HG03378 (cell line): ENCODE results near the gene SUMO3.

Experiments used
- ATAC-seq: cut with Tn5 transposase; IDR thresholded peaks from one replicate; pipeline ENCODE4 v1.9.1; 2021; ENCODE audit warnings: mild to moderate bottlenecking, moderate library complexity; ENCODE audit not compliant: unreplicated experiment

SUMO3 gene

DNA sequence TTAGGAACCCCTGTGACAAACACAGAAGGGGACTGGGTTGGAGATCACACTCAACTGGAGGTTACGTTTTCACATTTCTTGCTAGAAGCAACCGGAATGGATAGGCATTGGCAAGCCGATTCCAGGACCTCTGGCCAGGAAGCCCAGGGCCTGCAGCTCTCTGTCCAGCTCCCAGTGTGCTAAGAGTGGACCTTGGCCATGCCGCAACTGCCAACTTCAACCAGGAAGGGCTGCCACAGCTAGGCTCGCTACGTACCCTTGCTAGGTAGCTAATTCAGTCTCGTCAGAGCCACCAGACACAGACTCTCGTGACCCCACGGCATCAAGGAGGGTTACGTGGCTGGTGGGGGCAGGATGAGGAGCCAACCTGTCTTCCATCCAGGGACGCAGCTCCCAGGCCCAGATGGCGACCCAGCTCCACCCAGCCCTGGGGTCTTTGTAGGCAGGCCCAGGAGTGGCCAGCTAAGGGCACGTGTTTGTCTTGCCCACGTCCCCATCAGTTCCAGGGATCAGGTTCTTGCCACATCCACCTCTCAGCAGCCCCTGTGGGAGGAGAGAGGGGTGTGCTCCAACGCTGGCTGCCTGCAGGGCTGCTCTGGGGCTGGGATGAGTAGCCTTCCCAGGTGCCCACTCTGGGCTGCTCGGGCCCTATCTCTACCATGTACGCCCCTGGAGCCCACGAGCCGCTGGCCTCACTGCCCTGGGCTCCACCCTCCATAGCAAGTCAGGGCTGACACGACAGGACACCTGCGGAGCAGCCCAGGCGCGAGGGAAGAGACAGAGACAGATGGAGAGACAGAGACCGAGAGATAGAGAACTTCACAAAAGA, 55.4 kb downstream of the SUMO3 start:
- no peak for ATAC-seq

DNA sequence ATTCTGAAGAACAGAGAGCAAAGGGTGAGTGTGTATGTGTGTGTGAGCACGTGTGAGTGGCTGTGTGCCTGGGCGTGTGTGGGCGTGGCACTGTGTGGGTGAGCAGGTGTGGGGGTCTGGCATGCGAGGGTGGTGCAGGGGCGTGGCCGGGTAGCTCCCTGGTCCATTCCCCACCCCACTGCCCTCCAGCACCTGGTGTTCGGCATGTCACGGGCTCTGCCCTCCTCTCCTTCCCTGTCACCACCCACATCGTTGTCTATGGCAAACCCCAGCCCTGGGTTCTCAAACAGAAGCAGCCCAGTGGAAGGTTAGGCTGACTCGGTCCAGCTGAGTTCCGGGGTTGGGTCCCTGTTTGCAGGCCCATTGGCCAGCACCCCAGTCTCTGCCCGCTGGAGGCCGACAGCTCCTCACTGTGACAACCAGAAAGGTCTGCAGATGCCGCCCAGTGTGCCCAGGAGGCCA, 56.1 kb downstream of the SUMO3 start:
- ATAC-seq = no peak

DNA sequence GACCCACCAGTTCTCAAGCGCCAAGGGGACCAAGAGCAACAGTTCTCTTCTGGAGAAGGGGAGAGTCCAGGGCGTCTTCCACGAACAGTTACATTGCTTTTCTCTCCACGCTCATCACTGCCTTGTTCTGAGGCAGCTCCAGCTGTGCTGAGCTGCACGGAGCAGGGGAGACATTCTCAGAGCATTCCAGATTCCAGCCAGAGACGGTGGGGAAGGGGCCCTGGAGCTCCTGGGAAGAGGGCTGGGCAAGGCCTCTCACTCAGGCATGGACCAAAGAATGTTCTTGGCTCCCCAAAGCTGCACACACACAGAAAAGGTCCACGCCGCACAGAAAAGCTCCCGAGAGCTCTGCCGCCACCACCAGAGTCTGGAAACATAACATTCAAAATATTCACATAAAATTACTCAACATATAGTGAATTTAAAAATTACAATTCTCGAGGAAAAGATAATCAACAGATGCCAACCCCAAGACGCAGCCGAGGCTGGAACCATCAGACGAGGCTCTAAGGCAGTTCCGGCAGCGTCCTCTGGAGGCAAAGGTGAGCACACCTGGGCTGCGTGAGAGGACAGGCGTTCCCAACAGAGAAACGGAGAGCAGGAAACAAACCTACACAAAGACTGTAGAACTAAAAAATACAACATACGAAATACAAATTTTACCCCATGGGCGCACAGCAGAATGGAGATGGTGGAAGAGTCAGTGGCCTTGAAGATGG, 56.7 kb downstream of the SUMO3 start:
- ATAC-seq = no peak

DNA sequence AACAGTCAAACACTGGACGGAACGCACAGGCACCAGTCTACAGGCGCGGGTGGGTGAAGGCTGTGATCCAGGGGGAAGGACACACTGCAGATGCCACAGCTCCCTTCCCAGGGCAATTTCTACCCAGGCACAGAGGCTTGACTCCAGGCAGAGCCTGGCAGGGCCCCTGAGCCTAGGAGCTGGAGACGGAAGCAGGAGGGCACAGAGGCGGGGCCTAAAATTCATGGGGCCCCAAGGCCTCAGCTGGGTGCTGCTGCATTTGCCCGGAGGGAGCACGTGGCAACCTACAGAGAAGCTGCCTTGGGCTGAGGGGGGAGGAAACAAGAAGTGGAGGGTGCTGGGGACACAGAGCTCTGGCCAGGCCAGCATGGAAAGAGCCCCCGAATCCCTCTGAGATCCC, 57.5 kb downstream of the SUMO3 start:
- ATAC-seq = no peak

DNA sequence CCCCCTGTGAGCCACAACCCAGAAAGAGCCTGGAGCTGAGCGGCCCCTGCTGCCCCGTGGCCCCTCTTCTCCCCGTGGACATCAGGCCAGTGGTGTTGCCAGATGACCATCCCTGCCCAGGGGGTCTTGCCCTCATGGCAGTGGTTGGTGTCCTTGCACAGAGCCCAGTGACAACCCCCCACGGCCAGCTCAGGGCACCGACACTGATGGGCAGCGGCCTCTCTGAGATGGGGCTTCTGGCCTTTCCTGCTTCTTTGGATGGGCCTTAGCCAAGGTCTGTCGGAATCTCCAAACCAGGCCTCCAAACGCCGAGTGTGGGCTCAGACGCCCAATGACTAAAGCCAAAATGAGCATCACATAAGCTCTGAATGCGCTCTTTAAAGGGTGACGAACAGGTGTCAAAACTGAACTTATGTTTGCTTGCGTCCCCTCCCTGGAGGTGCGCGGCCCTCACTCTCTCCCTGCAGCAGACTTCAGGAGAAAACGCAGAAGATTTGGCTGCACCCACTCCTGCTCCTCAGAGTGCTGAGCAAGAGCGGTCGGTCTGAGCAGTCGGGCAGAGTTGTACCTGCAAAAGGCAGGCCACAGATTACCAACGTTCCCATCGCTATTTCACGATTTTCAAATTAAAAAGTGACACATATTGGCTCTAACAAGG, 58.1 kb downstream of the SUMO3 start:
- no peak for ATAC-seq

DNA sequence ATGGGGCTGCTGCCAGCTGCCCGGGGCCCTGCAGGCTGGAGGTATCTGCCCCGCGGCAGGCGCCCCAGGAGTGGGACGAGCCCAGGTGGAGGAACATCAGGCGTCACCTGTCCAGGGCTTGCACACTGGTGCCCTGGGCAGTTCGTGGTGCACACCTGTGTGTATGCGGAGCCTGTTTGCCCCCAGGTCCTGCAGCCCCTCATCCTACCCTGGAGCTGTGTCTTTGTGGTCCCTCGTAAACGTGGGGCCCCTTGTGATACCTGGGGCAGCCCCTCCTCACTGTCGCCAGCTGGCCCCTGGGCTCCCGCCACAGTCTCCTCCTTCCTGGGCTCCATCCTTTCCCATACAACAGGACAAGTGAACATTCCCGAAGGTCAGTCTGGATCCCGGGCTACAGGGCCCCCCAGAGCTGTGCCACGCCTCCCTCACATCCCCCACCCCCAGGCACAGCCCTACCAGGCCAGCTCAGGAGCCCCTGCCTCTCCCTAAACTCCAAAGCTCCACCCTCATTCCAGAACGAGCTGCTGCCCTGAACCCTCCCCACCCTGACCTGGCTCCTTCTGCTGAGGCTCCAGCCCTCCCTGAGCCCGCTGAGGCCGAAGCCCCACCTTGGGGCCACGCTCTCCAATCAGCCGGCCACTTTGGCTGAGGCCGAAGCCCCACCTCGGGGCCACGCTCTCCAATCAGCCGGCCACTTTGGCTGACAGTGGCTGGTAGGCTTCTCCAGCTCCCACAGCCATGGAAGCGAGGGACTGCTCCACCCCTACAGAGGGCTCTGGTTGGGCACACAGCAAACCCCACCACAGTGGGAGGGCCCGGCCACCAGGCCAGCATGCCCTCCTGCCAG, 58.9 kb downstream of the SUMO3 start:
- ATAC-seq = no peak

DNA sequence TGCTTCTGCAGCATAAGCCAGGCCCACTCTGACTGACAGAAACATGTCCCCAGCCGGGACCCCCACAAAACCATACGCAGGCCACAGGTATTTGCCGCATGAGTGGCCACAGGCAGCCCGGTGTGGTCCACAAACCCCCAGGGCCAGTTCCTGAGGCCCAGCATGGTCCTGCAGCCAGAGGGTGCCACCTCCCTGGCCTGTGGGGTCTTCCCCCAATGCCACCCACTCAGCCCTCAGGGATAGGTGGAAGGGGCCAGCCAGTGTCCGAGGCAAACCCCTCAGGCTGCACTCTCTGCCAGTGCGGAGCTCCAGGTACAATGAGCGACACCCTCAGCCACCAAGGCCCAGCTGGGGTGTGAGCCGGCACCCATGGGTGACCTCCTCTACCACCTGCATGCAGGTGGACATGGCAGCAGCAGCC, 59.7 kb downstream of the SUMO3 start:
- no peak for ATAC-seq

DNA sequence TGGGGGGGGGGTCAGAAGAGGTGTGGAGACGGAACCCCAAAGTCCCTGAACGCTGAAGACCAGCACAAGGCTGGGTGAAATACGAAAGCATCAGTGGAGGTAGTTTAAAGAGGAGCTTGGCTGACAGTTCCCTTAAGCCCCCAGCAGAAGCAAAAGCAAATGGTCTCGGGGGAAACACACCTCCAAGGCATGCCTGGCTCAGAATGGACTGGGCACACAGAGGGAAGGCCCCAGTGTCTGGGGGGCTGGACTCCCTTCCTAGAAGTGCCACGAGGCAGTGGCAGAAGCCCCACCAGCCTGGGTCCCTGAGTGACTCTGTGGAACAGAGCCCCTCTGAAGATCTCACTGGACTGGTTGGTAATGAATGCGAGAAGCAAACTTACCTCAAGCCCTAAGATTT, 60.1 kb downstream of the SUMO3 start:
- no peak for ATAC-seq

DNA sequence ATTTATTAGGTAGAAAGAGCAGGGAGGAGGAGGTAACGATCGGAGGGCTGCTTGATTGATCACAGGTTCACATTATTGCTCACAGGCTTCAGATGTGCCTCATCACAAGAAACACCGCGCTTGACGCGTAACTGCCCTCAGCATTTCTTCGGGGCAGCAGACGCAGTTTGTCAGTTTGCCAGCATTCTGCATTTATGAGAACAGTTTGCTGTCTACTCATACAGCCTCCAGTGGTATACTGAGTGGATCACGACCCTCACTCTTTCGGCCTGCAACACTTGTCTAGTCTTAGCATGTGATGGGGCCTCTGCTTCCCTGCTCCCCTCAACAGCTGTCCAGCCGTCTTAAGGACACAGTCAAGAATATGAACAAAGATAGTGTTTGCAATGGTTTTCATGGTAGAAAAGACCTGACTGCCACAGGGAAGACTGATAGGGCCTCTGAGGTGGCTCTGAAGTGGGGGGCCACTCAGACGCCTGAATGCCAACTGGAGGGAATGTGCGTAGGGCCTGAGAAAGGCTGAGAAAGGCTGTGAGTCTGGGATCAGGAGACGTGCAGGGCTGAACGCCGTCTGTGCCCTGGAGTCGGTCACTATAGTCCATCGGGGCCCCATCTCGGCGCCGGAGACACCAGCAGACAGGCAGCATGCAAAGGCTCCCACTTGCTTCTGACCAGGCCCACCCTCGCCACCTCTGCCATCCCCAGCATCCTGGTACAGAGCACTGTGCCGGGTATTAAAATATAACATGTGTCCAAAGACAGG, 61.3 kb downstream of the SUMO3 start:
- no peak for ATAC-seq
